Mucosa of rectum (tissue), 2 donors: ENCODE data around the gene PSKH1.
A peak's percentile ranks its signal among the peaks of the same experiment; 100 is the strongest.
"Not testable (repeated sequence)": the region's sequence is repeated elsewhere in the genome, so short reads cannot be mapped to it uniquely, and the experiment has no call there.

Source experiments
- H3K27ac ChIP-seq, 2 donors: one replicate each; pipeline ENCODE4 v1.7.0; 2013; ENCODE audit warnings: inconsistent platforms in 2 of 2, low read depth in 2 of 2, low read length in 2 of 2
- H3K27me3 ChIP-seq, 2 donors: one replicate each; pipeline ENCODE4 v1.7.0; 2013; ENCODE audit warnings: low read length in 2 of 2; ENCODE audit not compliant: control insufficient read depth in 2 of 2, insufficient read depth in 2 of 2
- H3K36me3 ChIP-seq, 2 donors: one replicate each; pipeline ENCODE4 v1.7.0; 2013; ENCODE audit warnings: low read length in 2 of 2; ENCODE audit not compliant: control insufficient read depth in 2 of 2, insufficient read depth in 2 of 2
- H3K4me1 ChIP-seq, 2 donors: one replicate each; pipeline ENCODE4 v1.7.0; 2013; ENCODE audit warnings: low read length in 2 of 2, mild to moderate bottlenecking in 1 of 2; ENCODE audit not compliant: control insufficient read depth in 2 of 2, insufficient read depth in 2 of 2
- H3K4me3 ChIP-seq, 2 donors: one replicate each; pipeline ENCODE4 v1.7.0; 2013; ENCODE audit warnings: low read length in 2 of 2
- H3K9ac ChIP-seq, 2 donors: one replicate each; pipeline ENCODE4 v1.7.0; 2013; ENCODE audit warnings: low read length in 2 of 2, low read depth in 1 of 2, mild to moderate bottlenecking in 1 of 2
- H3K9me3 ChIP-seq, 2 donors: one replicate each; pipeline ENCODE4 v1.7.0; 2013; ENCODE audit warnings: low read length in 2 of 2; ENCODE audit not compliant: control insufficient read depth in 2 of 2
- donor health status: healthy.
- donor health status: Normal muscosa, but diverticular disease.

PSKH1 gene

DNA sequence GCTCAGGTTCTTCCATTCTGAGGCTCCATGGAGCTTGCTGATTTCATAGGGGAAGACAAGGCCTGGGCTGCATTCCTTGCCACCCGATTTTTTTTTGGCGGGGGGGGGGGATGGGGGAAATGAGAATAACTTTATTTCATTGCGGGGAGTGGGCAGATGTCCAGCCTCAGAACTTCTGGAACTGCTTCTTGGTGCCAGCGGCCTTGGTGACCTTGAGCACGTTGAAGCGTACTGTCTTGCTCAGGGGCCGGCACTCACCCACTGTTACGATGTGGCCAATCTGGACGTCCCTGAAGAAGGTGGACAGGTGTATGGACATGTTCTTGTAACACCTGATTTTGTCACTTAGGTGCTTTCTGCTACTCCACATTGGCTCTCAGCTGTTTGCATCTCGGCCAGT lies 37.3 kb upstream of the PSKH1 start:
- Histone ChIP-seq H3K27me3 (no peaks in the 10 kb centered on the region), H3K4me3 (no peak overlapping the region), H3K36me3 (peaks cover 0 to 6% of the 10 kb centered on the region in 2 donors), H3K9ac (no peak overlapping the region), H3K27ac (no peak overlapping the region), H3K9me3 (no peaks in the 10 kb centered on the region), H3K4me1 (peaks cover 19 to 23% of the 10 kb centered on the region in 2 donors)

DNA sequence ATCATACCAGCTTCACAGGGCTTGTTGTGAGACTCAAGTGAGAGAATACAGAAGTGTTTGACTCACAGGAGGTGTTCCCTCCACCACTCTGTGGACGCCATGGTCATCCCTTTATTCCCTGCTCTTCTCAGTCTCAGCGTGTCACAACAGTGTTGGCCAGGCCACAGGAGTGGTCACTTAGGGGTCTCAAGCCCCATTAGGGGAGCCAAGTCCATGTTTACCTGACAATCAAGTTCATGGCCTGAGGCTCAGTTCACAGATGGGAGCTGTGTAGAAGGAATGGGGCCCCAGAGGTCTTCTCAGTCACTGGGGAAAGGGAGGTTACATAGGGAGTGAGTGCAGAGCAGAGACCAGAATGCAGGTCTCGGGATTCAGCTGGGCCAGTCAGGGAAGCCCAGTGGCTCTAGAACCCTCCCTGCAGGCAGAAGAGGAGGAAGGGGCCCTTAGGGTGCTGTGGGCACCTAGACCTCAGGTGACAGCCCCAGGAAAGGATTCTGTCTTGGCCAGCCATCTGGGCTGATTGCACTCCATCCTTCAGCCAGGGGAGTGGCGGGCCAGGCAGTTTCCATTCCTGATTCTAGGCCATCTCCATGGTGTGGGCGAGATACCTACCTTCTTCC lies 36.0 kb upstream of the PSKH1 start:
- peaks cover 21 to 31% of the 10 kb centered on the region in 2 donors for H3K4me1 ChIP-seq

DNA sequence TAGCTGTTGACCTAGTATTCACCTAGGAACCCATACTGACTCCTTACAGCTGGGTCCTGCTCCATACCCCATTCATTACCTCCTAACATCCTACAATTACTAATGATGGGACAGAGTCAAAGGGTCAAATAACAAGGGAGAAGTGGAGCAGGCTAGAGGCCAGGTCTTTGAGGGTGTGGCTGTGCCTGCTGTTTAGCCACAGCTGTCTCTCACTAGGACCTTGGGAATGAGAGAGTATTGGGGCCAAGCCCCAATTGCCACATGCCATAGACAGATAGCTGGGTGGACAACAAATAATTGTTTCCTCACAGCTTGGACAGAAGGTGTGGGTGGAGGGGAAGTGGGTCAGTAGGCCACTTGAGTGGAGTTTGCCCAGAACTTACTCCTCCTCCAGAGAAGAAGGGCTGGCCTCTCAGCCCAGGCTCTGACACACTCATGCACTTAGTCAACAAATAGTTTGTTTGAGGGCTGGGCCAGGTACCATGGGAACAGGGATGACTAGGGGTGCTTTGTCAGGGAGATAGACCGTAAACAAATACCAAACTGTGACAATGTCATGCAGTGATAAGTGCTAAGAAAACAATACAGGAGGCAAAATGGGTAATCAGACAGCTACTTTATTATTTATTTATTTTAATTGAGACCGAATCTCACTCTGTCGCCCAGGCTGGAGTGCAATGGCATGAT lies 35.4 kb upstream of the PSKH1 start:
- Histone ChIP-seq H3K9me3 (no peaks in the 10 kb centered on the region), H3K4me3 (no peak overlapping the region), H3K9ac (peak overlapping the region in 1 of 2 donors; percentile 23), H3K36me3 (peaks cover 0 to 6% of the 10 kb centered on the region in 2 donors), H3K4me1 (peaks cover 21 to 33% of the 10 kb centered on the region in 2 donors), H3K27ac (peak overlapping the region; percentile 76), H3K27me3 (no peaks in the 10 kb centered on the region)

More for the DNA sequence above, 36.0 kb upstream of the PSKH1 start:
- Histone ChIP-seq H3K9me3 (no peaks in the 10 kb centered on the region), H3K4me3 (no peak overlapping the region), H3K27me3 (no peaks in the 10 kb centered on the region), H3K9ac (no peak overlapping the region), H3K27ac (peak overlapping the region; percentile 38 to 76), H3K36me3 (peaks cover 0 to 6% of the 10 kb centered on the region in 2 donors)

DNA sequence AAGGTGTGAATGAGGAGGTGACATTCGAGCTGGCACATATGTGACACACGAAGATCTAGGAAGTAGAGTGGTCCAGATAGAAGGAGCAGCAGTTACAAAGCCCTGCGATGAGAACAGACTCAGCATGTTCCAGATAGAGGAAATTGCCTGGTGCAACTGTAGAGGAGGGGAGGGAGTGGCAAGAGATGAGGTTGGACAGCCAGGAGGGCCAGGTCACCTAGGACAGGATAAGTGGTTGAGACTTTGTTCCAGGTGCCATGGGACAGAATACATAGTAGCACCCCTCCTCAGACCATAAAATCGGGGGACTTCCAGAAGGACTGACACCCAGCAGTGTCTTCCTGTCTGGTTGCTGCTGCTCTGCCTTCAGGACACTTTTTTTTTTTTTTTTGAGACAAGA lies 34.6 kb upstream of the PSKH1 start:
- no peak overlapping the region for H3K4me3 ChIP-seq
- no peaks in the 10 kb centered on the region for H3K9me3 ChIP-seq
- H3K27me3 ChIP-seq = no peaks in the 10 kb centered on the region
- H3K27ac ChIP-seq = peak overlapping the region; percentile 73 to 76
- H3K9ac ChIP-seq = peak overlapping the region in 1 of 2 donors; percentile 23
- peaks cover 0 to 6% of the 10 kb centered on the region in 2 donors for H3K36me3 ChIP-seq
- peaks cover 21 to 33% of the 10 kb centered on the region in 2 donors for H3K4me1 ChIP-seq

DNA sequence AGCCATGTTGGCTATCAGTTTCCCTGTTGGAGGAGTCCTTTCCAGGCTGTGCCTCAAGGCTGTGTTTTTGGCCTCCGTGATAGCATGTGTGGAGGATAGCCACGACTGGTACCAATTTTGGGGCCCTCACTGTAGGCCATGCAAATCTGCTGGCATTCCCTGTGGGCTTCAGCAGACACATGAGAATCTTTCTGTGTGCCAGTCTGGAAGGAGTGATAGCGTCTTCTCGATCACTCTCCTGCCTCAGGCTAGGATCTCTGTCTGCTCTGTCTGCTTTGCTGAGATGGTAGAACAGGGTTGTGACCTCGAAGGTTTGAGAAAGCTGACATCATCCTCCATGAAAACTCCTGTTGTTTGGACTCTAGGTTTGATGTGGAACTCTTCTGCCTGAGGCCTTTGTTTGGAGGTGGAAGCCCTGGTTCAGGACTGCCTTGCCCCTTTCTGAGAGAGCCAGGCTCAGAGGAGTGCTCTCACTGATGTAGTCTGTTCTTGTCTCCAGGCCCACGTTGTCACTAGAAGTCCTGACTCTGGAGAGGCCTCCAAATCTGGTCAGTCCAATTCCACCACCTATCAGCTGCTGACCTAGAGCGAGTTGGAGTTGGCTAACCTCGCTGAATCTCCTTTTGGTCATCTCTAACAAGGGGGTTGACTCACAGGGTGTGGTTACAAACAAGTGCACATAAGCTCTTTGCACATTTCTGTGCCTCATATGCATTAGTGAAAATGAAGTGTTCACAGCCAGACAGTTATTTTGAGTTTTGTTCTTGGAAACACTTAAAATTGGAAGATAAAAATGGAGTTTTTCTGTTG lies 32.3 kb upstream of the PSKH1 start:
- H3K9ac ChIP-seq = no peak overlapping the region
- no peak overlapping the region for H3K4me3 ChIP-seq
- H3K4me1 ChIP-seq = peaks cover 21 to 33% of the 10 kb centered on the region in 2 donors
- peak overlapping the region in 1 of 2 donors; percentile 29 for H3K27ac ChIP-seq
- H3K27me3 ChIP-seq = no peaks in the 10 kb centered on the region
- H3K36me3 ChIP-seq = peaks cover 6 to 12% of the 10 kb centered on the region in 2 donors
- H3K9me3 ChIP-seq = no peaks in the 10 kb centered on the region

DNA sequence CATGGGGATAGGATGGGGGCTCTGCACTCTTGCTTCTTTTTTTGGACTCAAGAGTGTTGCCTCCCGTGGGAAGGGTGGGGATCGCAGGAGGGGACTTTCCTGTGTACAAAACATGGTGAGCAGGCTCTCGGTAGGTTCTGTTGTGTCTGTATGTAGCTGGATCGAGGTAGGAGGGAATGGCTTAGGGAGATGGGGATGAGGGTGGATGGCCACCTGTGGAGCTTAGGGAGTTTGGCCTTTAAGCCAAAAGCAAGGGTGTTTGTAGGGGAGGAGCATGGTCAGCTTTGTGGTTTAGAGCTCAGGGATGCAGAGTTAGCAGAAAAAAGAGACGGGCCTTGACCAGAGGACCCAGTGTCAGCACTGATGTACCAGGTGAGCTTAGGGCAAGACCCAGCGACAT lies 31.2 kb upstream of the PSKH1 start:
- Histone ChIP-seq H3K36me3 (peaks cover 12 to 14% of the 10 kb centered on the region in 2 donors), H3K9ac (no peak overlapping the region), H3K4me3 (no peak overlapping the region), H3K4me1 (peaks cover 21 to 31% of the 10 kb centered on the region in 2 donors), H3K27me3 (no peaks in the 10 kb centered on the region), H3K27ac (no peak overlapping the region), H3K9me3 (no peaks in the 10 kb centered on the region)

DNA sequence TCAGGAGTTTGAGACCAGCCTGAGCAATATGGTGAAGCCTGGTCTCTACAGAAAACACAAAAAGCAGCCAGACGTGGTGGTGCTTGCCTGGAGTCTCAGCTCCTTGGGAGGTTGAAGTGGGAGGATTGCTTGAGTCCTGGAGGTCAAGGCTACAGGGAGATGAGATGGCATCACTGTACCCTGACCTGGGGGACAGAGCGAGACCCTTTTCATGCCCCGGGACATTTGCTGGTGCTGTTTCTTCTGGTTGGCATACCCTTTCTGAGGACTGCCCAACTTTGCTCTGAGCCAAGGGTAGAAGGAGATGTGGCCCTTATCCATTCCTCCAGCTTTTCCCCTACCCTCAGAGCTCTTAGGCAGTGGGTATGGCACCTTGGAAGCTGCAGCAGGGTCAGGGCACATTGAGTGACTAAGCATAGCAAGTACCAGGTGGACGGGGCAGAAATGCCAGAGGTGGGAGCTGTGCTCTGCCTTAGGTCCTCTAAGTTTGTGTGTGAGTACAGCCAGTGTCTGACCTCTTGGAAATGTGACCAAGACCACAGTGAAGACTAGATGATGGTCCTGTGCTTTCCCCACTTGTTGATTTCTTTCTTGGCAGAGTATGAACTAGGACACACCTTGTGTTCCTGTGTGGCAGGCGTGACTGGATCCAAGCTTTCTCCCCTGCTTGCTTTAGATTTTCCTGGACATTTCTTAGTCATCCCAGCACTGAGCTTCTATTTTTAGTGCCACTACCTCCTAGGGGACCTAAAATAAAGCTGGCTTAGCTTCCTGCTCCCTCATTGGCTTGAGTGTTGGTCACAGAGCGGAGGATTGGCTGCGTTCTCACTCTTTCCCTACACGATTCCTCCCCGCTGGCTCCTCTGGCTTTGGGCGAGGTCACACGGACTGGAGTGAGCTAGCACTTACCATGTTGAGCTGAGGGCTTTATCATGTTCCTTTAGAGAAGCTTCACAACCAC lies 30.2 kb upstream of the PSKH1 start:
- Histone ChIP-seq H3K4me3 (no peak overlapping the region), H3K27ac (peak overlapping the region; percentile 10 to 48), H3K4me1 (peaks cover 11 to 21% of the 10 kb centered on the region in 2 donors), H3K9ac (no peak overlapping the region), H3K27me3 (no peaks in the 10 kb centered on the region), H3K36me3 (peaks cover 18 to 20% of the 10 kb centered on the region in 2 donors), H3K9me3 (no peaks in the 10 kb centered on the region)

DNA sequence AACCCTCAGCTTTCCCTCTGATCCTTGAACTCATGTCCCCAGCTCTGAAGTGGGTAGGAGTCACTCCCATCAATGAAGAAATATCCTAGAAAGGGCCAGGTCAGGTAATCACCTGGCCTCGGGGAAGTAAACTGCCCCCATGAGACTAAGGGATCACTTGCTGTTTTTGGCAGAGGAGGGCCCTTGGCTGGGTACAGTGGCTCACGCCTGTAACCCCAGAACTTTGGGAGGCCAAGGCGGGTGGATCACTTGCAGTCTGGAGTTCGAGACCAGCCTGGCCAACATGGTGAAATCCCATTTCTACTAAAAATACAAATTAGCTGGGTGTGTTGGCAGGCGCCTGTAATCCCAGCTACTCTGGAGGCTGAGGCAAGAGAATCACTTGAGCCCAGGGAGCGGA lies 29.0 kb upstream of the PSKH1 start:
- not testable (repeated sequence) for H3K4me3 ChIP-seq, H3K9me3 ChIP-seq, H3K27ac ChIP-seq, H3K27me3 ChIP-seq, H3K9ac ChIP-seq
- H3K4me1 ChIP-seq = peaks cover 2 to 14% of the 10 kb centered on the region in 2 donors
- H3K36me3 ChIP-seq = peaks cover 28 to 29% of the 10 kb centered on the region in 2 donors

DNA sequence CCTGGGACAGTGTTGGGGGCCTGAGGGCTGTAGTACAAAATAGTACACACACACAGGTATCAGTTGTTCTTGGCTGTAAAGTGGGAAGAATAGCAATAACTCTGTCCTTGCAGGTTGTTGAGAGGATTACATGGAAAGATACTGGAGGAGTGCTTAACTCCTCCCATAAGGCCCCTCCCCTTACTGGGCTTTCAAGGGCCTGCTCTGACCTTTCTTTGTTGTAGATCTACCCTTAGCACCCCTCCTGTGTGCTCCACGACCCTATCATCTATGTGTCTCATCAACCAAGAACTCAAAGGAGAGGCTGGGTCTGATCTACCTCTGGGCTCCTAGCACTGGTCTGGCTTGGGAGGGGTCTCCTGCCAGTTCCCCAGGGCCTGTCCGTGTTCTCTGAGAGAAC lies 28.5 kb upstream of the PSKH1 start:
- Histone ChIP-seq H3K9ac (no peak overlapping the region), H3K4me1 (peaks cover 2 to 14% of the 10 kb centered on the region in 2 donors), H3K36me3 (peaks cover 29% of the 10 kb centered on the region in 2 donors), H3K9me3 (no peaks in the 10 kb centered on the region), H3K27ac (no peak overlapping the region), H3K27me3 (no peaks in the 10 kb centered on the region), H3K4me3 (no peak overlapping the region)
